ENCODE measurements around the gene CCDC30. TPM values are rescaled to one million over a fixed set of nuclear protein-coding genes. Genes with fewer than 3 reads are reported as not detected.

The CCDC30 gene
- total and polyA plus RNA-seq, 9 of the 15 experiments (the other 6 are each of a cell fraction or from before 2014, with no cell fraction given): 0.05 to 0.91 (median 0.24) TPM

- no peak for TF ChIP-seq RBM34 (IDR thresholded peaks at IDR 0.05; ENCODE audit: borderline replicate concordance, insufficient read depth, low read length)
- TF ChIP-seq GATA2 (CRISPR knock-in tag; IDR thresholded peaks at IDR 0.05): no peak
- TF ChIP-seq POLR2B (IDR thresholded peaks at IDR 0.05; ENCODE audit: low read depth, partially characterized antibody): peak; percentile 89
- TF ChIP-seq ZNF398 (CRISPR knock-in tag; IDR thresholded peaks at IDR 0.05): no peak
- TF ChIP-seq SMAD3 (CRISPR knock-in tag; conservative IDR thresholded peaks at IDR 0.05): no peak
- TF ChIP-seq FOXK2 (conservative IDR thresholded peaks at IDR 0.05 in 1 of 2, IDR thresholded peaks at IDR 0.05 in 1 of 2; ENCODE audit: low read depth in 2 of 2): peak; percentile 74 to 75
- TF ChIP-seq GATAD2B (IDR thresholded peaks at IDR 0.05; ENCODE audit: borderline replicate concordance): no peak
- peak; percentile 76; the same call in 1 of the 2 replicates for TF ChIP-seq NFXL1 (CRISPR knock-in tag; IDR thresholded peaks at IDR 0.05)
- no peak for TF ChIP-seq SREBF1 (IDR thresholded peaks at IDR 0.05; ENCODE audit: borderline replicate concordance, low read depth, low read length)
- peak; percentile 85; the same call in 1 of the 2 replicates for TF ChIP-seq ESRRA (IDR thresholded peaks at IDR 0.05; ENCODE audit: borderline replicate concordance, low read depth)
- TF ChIP-seq L3MBTL2 (IDR thresholded peaks at IDR 0.05): peak; percentile 99
- no peak for TF ChIP-seq ZHX1 (conservative IDR thresholded peaks at IDR 0.05; ENCODE audit: low read length)
- no peak for TF ChIP-seq TSHZ1 (CRISPR knock-in tag; IDR thresholded peaks at IDR 0.05)
- TF ChIP-seq NCOA1 (IDR thresholded peaks at IDR 0.05; ENCODE audit: low read depth): peak; percentile 48
- peak; percentile 36; the same call in 1 of the 2 replicates for TF ChIP-seq CEBPG (CRISPR knock-in tag; IDR thresholded peaks at IDR 0.05)
- TF ChIP-seq CEBPG (tag; conservative IDR thresholded peaks at IDR 0.05 in 1 of 2, IDR thresholded peaks at IDR 0.05 in 1 of 2): no peak
- TF ChIP-seq POLR3G (IDR thresholded peaks at IDR 0.05; ENCODE audit: extremely low read depth, insufficient read length, insufficient replicate concordance): no peak
- no peak for TF ChIP-seq NCOA6 (IDR thresholded peaks at IDR 0.05)
- TF ChIP-seq STAG1 (CRISPR knock-in tag; IDR thresholded peaks at IDR 0.05; ENCODE audit: borderline replicate concordance): no peak
- 0 out of 2 replicates have a peak, but pooled peaks have one; percentile 58 for TF ChIP-seq NFIC (IDR thresholded peaks at IDR 0.05)
Observed at GRCh38 chr1:42657981-42658876, 195.1 kb downstream of the CCDC30 start, which contains the start of gene PPIH (continued).
